Cardiac fibroblast (primary cell): Measurements from ENCODE around the gene CRYBG2.
A peak's percentile ranks its signal among the peaks of the same experiment; 100 is the strongest.

Experiments
- DNase-seq, 2 donors: peaks; one replicate each; pipeline versions ENCODE4 v3.0.0 to v3.0.0-alpha.2; 2010; ENCODE audit warnings: low read depth in 2 of 2
- H3K4me3 ChIP-seq, 2 donors: replicated peaks in 1 of 2; 1 replicate in 1 of 2; 2 replicates in 1 of 2; pipeline ENCODE4 v1.5.1; 2011; ENCODE audit warnings: low read depth in 2 of 2, low read length in 2 of 2, mild to moderate bottlenecking in 2 of 2, moderate library complexity in 1 of 2
- TF ChIP-seq, protein P1 (sequence below): IDR thresholded peaks from one replicate; pipeline ENCODE4 v1.5.1; 2011; ENCODE audit warnings: low read depth, mild to moderate bottlenecking, low read length, inconsistent platforms

CRYBG2 gene

DNA sequence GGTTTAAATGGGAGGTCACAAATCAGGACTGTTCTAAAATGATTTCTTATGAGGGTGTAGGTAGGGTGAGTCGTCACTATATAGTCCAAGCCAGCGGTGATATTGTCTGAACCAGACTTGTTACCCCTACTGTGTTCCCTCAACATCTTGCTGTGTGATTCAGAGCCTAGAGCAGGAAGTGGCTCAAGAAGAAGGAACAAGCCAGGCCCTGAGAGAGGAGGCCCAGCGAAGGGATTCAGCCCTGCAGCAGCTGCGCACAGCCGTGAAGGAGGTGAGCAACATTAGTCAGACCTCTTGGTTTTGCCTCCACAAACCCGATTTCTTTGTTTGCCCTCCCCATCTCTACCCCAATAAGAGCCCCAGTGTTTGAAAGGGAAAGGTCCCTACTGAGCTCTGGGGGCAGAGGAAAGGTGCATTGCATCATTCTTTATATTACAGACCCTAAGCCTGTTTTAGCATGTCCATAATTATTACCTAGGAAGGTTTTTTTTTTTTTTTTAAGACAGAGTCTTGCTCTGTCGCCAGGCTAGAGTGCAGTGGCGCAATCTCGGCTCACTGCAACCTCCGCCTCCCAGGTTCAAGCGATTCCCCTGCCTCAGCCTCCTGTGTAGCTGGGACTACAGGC, 79.0 kb downstream of the CRYBG2 start:
- peak; percentile 69 to 90 for DNase-seq
- no peak overlapping the region for H3K4me3 ChIP-seq
- TF ChIP-seq, protein P1, sequence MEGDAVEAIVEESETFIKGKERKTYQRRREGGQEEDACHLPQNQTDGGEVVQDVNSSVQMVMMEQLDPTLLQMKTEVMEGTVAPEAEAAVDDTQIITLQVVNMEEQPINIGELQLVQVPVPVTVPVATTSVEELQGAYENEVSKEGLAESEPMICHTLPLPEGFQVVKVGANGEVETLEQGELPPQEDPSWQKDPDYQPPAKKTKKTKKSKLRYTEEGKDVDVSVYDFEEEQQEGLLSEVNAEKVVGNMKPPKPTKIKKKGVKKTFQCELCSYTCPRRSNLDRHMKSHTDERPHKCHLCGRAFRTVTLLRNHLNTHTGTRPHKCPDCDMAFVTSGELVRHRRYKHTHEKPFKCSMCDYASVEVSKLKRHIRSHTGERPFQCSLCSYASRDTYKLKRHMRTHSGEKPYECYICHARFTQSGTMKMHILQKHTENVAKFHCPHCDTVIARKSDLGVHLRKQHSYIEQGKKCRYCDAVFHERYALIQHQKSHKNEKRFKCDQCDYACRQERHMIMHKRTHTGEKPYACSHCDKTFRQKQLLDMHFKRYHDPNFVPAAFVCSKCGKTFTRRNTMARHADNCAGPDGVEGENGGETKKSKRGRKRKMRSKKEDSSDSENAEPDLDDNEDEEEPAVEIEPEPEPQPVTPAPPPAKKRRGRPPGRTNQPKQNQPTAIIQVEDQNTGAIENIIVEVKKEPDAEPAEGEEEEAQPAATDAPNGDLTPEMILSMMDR, result no peak
